HEK293 (cell line): Measurements from ENCODE around the gene RHBDD1.

Experiments
- CTCF ChIA-PET: fragments of 350-600 bp; formaldehyde crosslinking; extraction: SDS; loops from one replicate; lab custom pipeline; 2021; ENCODE audit warnings: antibody characterized with exemption; lab: Yijun Ruan, JAX
- POLR2A ChIA-PET: fragments of 300-600 bp; formaldehyde crosslinking; extraction: SDS; loops from one replicate; lab custom pipeline; 2020; ENCODE audit warnings: antibody characterized with exemption, inconsistent platforms; lab: Yijun Ruan, JAX
- H3K27ac ChIP-seq: fragments of 200-500 bp; sonication (Bioruptor generic); 2 replicates; pipeline ENCODE4 v1.5.1; 2014; ENCODE audit warnings: low read depth, low read length, control low read depth, inconsistent platforms; ENCODE audit errors: extremely low read depth
- H3K36me3 ChIP-seq, 2 experiments: fragments of 200-500 bp in 1 of 2; sonication (Bioruptor generic) in 1 of 2; 1 replicate in 1 of 2; 2 replicates in 1 of 2; pipeline ENCODE4 v1.5.1; 2014 to 2017; ENCODE audit warnings: inconsistent platforms in 2 of 2, low read length in 2 of 2; ENCODE audit not compliant: control insufficient read depth in 2 of 2, insufficient read depth in 1 of 2
- H3K4me1 ChIP-seq: fragments of 200-500 bp; sonication (Bioruptor generic); 2 replicates; pipeline ENCODE4 v1.5.1; 2014; ENCODE audit warnings: mild to moderate bottlenecking, low read length, inconsistent platforms; ENCODE audit not compliant: control insufficient read depth, insufficient read depth
- H3K4me3 ChIP-seq: 2 replicates; pipeline ENCODE4 v1.5.1; 2011; ENCODE audit warnings: low read depth, mild to moderate bottlenecking, control low read depth, low read length, moderate library complexity
- H3K9me3 ChIP-seq: fragments of 200-500 bp; sonication (Bioruptor generic); 2 replicates; pipeline ENCODE4 v1.5.1; 2014; ENCODE audit warnings: low read depth, low read length, inconsistent platforms; ENCODE audit not compliant: control insufficient read depth, insufficient read depth
- HIC1 ChIP-seq: fragments of 450-650 bp; formaldehyde crosslinking; IDR thresholded peaks from 2 replicates; pipeline ENCODE4 v1.5.1; 2016; ENCODE audit warnings: missing biosample characterization, missing genetic modification characterization
- MZF1 ChIP-seq: fragments of 450-650 bp; formaldehyde crosslinking; IDR thresholded peaks from 2 replicates; pipeline ENCODE4 v1.5.1; 2017; ENCODE audit warnings: missing biosample characterization, missing genetic modification characterization, borderline replicate concordance
- SP3 ChIP-seq: fragments of 450-650 bp; formaldehyde crosslinking; IDR thresholded peaks from 2 replicates; pipeline ENCODE4 v1.5.1; 2016; ENCODE audit warnings: missing biosample characterization, missing genetic modification characterization
- ZNF132 ChIP-seq: fragments of 450-650 bp; formaldehyde crosslinking; IDR thresholded peaks from 2 replicates; pipeline ENCODE4 v1.5.1; 2017; ENCODE audit warnings: missing biosample characterization, missing genetic modification characterization, borderline replicate concordance
- ZNF830 ChIP-seq: fragments of 450-650 bp; IDR thresholded peaks from 2 replicates; pipeline ENCODE4 v1.5.0; 2018; ENCODE audit warnings: missing biosample characterization, missing genetic modification characterization, low read depth, mild to moderate bottlenecking, moderate library complexity
- ZSCAN16 ChIP-seq: fragments of 450-650 bp; formaldehyde crosslinking; IDR thresholded peaks from 2 replicates; pipeline ENCODE4 v1.5.1; 2016; ENCODE audit warnings: missing biosample characterization, missing genetic modification characterization
- TF ChIP-seq, protein P1 (sequence below): fragments of 450-650 bp; formaldehyde crosslinking; IDR thresholded peaks from 2 replicates; pipeline ENCODE4 v1.5.1; 2016; ENCODE audit warnings: missing biosample characterization, missing genetic modification characterization
- TF ChIP-seq, protein P2 (sequence below): fragments of 450-650 bp; formaldehyde crosslinking; IDR thresholded peaks from 2 replicates; pipeline ENCODE4 v1.5.1; 2016; ENCODE audit warnings: missing biosample characterization, missing genetic modification characterization
- TF ChIP-seq, protein P3 (sequence below): fragments of 450-650 bp; formaldehyde crosslinking; IDR thresholded peaks from 2 replicates; pipeline ENCODE4 v1.5.1; 2016; ENCODE audit warnings: missing biosample characterization, missing genetic modification characterization, borderline replicate concordance

The RHBDD1 gene

GRCh38 chr2:227025510-227025909 lies 189.7 kb downstream of the RHBDD1 start (continued):
- TF ChIP-seq, protein P1, sequence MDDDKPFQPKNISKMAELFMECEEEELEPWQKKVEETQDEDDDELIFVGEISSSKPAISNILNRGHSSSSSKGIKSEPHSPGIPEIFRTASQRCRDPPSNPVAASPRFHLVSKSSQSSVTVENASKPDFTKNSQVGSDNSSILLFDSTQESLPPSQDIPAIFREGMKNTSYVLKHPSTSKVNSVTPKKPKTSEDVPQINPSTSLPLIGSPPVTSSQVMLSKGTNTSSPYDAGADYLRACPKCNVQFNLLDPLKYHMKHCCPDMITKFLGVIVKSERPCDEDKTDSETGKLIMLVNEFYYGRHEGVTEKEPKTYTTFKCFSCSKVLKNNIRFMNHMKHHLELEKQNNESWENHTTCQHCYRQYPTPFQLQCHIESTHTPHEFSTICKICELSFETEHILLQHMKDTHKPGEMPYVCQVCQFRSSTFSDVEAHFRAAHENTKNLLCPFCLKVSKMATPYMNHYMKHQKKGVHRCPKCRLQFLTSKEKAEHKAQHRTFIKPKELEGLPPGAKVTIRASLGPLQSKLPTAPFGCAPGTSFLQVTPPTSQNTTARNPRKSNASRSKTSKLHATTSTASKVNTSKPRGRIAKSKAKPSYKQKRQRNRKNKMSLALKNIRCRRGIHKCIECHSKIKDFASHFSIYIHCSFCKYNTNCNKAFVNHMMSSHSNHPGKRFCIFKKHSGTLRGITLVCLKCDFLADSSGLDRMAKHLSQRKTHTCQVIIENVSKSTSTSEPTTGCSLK (tag by site-specific recombination), result no peak
- no peak for TF ChIP-seq HIC1 (tag by site-specific recombination)
- TF ChIP-seq, protein P2, sequence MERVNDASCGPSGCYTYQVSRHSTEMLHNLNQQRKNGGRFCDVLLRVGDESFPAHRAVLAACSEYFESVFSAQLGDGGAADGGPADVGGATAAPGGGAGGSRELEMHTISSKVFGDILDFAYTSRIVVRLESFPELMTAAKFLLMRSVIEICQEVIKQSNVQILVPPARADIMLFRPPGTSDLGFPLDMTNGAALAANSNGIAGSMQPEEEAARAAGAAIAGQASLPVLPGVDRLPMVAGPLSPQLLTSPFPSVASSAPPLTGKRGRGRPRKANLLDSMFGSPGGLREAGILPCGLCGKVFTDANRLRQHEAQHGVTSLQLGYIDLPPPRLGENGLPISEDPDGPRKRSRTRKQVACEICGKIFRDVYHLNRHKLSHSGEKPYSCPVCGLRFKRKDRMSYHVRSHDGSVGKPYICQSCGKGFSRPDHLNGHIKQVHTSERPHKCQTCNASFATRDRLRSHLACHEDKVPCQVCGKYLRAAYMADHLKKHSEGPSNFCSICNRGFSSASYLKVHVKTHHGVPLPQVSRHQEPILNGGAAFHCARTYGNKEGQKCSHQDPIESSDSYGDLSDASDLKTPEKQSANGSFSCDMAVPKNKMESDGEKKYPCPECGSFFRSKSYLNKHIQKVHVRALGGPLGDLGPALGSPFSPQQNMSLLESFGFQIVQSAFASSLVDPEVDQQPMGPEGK (tag by site-specific recombination), result no peak
- no peak for TF ChIP-seq ZNF830 (tag by site-specific recombination)
- no peak for TF ChIP-seq ZSCAN16
- TF ChIP-seq SP3 (tag by site-specific recombination), result no peak
- TF ChIP-seq ZNF132 (tag by site-specific recombination), result no peak
- TF ChIP-seq, protein P3, sequence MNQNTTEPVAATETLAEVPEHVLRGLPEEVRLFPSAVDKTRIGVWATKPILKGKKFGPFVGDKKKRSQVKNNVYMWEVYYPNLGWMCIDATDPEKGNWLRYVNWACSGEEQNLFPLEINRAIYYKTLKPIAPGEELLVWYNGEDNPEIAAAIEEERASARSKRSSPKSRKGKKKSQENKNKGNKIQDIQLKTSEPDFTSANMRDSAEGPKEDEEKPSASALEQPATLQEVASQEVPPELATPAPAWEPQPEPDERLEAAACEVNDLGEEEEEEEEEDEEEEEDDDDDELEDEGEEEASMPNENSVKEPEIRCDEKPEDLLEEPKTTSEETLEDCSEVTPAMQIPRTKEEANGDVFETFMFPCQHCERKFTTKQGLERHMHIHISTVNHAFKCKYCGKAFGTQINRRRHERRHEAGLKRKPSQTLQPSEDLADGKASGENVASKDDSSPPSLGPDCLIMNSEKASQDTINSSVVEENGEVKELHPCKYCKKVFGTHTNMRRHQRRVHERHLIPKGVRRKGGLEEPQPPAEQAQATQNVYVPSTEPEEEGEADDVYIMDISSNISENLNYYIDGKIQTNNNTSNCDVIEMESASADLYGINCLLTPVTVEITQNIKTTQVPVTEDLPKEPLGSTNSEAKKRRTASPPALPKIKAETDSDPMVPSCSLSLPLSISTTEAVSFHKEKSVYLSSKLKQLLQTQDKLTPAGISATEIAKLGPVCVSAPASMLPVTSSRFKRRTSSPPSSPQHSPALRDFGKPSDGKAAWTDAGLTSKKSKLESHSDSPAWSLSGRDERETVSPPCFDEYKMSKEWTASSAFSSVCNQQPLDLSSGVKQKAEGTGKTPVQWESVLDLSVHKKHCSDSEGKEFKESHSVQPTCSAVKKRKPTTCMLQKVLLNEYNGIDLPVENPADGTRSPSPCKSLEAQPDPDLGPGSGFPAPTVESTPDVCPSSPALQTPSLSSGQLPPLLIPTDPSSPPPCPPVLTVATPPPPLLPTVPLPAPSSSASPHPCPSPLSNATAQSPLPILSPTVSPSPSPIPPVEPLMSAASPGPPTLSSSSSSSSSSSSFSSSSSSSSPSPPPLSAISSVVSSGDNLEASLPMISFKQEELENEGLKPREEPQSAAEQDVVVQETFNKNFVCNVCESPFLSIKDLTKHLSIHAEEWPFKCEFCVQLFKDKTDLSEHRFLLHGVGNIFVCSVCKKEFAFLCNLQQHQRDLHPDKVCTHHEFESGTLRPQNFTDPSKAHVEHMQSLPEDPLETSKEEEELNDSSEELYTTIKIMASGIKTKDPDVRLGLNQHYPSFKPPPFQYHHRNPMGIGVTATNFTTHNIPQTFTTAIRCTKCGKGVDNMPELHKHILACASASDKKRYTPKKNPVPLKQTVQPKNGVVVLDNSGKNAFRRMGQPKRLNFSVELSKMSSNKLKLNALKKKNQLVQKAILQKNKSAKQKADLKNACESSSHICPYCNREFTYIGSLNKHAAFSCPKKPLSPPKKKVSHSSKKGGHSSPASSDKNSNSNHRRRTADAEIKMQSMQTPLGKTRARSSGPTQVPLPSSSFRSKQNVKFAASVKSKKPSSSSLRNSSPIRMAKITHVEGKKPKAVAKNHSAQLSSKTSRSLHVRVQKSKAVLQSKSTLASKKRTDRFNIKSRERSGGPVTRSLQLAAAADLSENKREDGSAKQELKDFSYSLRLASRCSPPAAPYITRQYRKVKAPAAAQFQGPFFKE (tag by site-specific recombination), result no peak

DNA sequence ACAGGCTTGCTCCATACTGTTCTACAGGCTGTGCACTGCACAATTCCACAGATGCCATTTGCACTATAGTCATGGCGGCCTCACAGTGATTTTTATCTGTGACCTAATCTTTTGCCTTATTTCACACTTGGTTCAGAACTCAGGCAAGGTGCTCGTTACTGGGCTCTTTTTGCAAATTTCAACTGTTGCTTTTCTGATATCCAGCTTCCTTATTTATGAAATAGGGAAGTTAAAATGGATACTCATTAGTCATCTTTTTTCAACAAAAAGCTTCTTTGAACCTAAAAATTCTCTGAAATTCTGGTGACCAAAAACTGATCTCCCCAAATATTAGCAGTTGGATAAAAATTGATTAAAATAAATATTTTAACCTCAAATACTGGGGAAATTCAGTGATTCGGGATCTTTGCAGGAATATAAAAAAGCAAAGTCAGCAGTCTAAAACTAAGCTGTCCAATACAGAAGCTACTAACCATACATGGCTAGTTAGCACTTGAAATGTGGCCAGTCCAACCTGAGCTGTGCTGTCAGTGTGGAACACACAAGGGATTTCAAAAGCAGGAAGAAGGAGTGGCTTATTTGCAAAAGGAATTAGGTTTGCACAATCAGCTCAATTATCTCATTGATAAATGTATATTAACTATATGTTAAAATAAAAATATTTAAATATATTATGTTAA lies 193.7 kb downstream of the RHBDD1 start:
- TF ChIP-seq MZF1 (tag by site-specific recombination), result no peak
- Histone ChIP-seq H3K9me3 (no peaks in the 10 kb centered on the region), H3K36me3 (no peaks in the 10 kb centered on the region), H3K4me3 (no peak overlapping the region), H3K27ac (no peak overlapping the region), H3K4me1 (no peaks in the 10 kb centered on the region)
- CTCF ChIA-PET, result interaction anchor here (0.7 kb wide), 1 partner anchor 60 kb away, joined by 5 read pairs; no protein-coding TSS in a partner anchor
- POLR2A ChIA-PET, result no interaction called here
